Mesothelial cell of epicardium (in vitro differentiated cells): ENCODE data around the gene NPC1L1. TPM values are rescaled to one million over a fixed set of nuclear protein-coding genes. Genes with fewer than 3 reads are reported as not detected.

ENCODE experiments used
- DNase-seq, 2 experiments: peaks; one replicate each; pipeline ENCODE4 v3.0.0; 2021; ENCODE audit warnings: low spot score in 2 of 2; ENCODE audit not compliant: unreplicated experiment in 2 of 2
- H3K27ac Mint-ChIP-seq: 2 replicates; pipeline ENCODE4 v1.8.0; 2021; ENCODE audit warnings: mixed read lengths
- H3K27me3 Mint-ChIP-seq: 2 replicates; pipeline ENCODE4 v1.8.0; 2021; ENCODE audit warnings: low read depth, mixed read lengths
- H3K36me3 Mint-ChIP-seq: 2 replicates; pipeline ENCODE4 v1.8.0; 2021; ENCODE audit warnings: mixed read lengths
- H3K4me1 Mint-ChIP-seq: 2 replicates; pipeline ENCODE4 v1.8.0; 2021; ENCODE audit warnings: mixed read lengths
- H3K4me3 Mint-ChIP-seq: 2 replicates; pipeline ENCODE4 v1.8.0; 2021; ENCODE audit warnings: mild to moderate bottlenecking, moderate library complexity, mixed read lengths
- H3K9me3 Mint-ChIP-seq: 2 replicates; pipeline ENCODE4 v1.8.0; 2021; ENCODE audit warnings: mixed read lengths
- CTCF ChIP-seq: fragments of 200-600 bp; sonication (generic); IDR thresholded peaks from one replicate; pipeline ENCODE4 v1.5.0; 2021; ENCODE audit warnings: antibody characterized with exemption; ENCODE audit not compliant: unreplicated experiment
- total RNA-seq: library from RNA; stranded (reverse); gene quantifications from 3 replicates; pipeline ENCODE4 v1.2.1, GENCODE V29; 2021

NPC1L1 gene
- total RNA-seq, 1 donor from 2014 or later, result 0.07 TPM

DNA sequence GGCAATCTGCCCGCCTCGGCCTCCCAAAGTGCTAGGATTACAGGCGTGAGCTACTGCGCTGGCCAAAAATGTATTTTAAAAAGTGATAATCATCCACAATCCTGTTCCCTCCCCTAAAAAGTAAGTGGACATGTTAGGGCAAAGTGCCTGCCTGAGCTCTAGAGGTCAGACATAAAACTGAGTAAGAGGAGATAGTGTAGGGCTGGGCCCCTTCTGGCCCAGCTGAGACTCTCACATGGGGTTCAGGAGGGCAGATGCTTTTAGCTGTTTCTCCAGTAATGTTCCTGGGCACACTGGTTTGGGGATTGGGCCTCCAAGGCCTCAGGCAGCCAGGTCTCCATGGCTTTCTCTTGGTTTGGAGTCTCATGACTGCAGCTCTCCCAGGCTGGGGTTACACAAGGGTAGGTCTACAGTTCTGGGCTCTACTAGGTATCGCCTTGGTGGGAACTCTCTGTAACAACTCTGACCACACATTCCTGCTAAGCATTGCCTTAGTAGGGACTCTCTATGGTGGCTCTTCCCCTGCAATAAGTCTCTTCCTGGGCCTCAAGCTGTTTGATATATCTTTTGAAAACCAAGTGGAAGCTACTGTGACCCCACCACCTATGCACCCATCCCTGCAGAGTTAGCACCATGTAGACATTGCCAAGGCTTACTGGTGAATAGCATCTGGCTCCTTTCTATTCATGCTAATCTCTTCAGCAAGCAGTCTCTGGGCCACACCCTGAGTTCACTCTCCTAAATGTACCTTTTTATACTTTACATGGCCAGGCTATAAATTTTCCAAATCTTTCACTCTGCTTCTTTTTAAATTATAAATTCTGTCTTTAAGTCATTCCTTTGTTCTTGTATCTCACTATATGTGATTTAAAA, 43.7 kb downstream of the NPC1L1 start:
- no peaks in the 10 kb centered on the region for H3K4me1 Mint-ChIP-seq
- no peak for DNase-seq
- H3K36me3 Mint-ChIP-seq, result no peaks in the 10 kb centered on the region
- H3K27ac Mint-ChIP-seq, result no peak overlapping the region
- peaks cover 35% of the 10 kb centered on the region for H3K27me3 Mint-ChIP-seq
- TF ChIP-seq CTCF, result no peak
- H3K9me3 Mint-ChIP-seq, result no peaks in the 10 kb centered on the region
- H3K4me3 Mint-ChIP-seq, result no peak overlapping the region

- Mint-ChIP-seq H3K4me1 (peaks cover under 1% of the 10 kb centered on the region), H3K27ac (no peak overlapping the region), H3K9me3 (no peaks in the 10 kb centered on the region), H3K36me3 (no peaks in the 10 kb centered on the region), H3K4me3 (no peak overlapping the region), H3K27me3 (peaks cover 28% of the 10 kb centered on the region)
- no peak for DNase-seq
- no peak for TF ChIP-seq CTCF
Measured at GRCh38 chr7:44496385-44496784, 44.7 kb downstream of the NPC1L1 start.

- no peak for TF ChIP-seq CTCF
- no peak for DNase-seq
- Mint-ChIP-seq H3K27ac (no peak overlapping the region), H3K4me3 (no peak overlapping the region), H3K4me1 (peaks cover 8% of the 10 kb centered on the region), H3K36me3 (no peaks in the 10 kb centered on the region), H3K9me3 (no peaks in the 10 kb centered on the region), H3K27me3 (peaks cover 28% of the 10 kb centered on the region)
Measured at GRCh38 chr7:44494960-44495359, 46.2 kb downstream of the NPC1L1 start.

GRCh38 chr7:44491229-44491628, 49.9 kb downstream of the NPC1L1 start:
- Mint-ChIP-seq H3K27me3 (peaks cover 13% of the 10 kb centered on the region), H3K9me3 (no peaks in the 10 kb centered on the region), H3K36me3 (peaks cover 3% of the 10 kb centered on the region), H3K4me1 (peaks cover 33% of the 10 kb centered on the region), H3K27ac (peak overlapping the region; percentile 96), H3K4me3 (peak overlapping the region; percentile 79)
- no peak for TF ChIP-seq CTCF
- DNase-seq, result no peak

- no peaks in the 10 kb centered on the region for H3K9me3 Mint-ChIP-seq
- H3K4me3 Mint-ChIP-seq, result peak within 1 kb of the TSS; percentile 79
- H3K36me3 Mint-ChIP-seq, result peaks cover 7% of the 10 kb centered on the region
- peak within 1 kb of the TSS; percentile 96 for H3K27ac Mint-ChIP-seq
- TF ChIP-seq CTCF, result no peak
- H3K4me1 Mint-ChIP-seq, result peaks cover 37% of the 10 kb centered on the region
- H3K27me3 Mint-ChIP-seq, result peaks cover 8% of the 10 kb centered on the region
- peak; percentile 64 to 80 for DNase-seq
Measured at GRCh38 chr7:44490351-44491200, 50.6 kb downstream of the NPC1L1 start, which contains the start of gene NUDCD3. Gene NUDCD3, minus strand, starts transcription at chr7:44490658. Its CDS starts 58 bp downstream, at chr7:44490600.
